Measurements from ENCODE around the gene SDC3.

The SDC3 gene

DNA sequence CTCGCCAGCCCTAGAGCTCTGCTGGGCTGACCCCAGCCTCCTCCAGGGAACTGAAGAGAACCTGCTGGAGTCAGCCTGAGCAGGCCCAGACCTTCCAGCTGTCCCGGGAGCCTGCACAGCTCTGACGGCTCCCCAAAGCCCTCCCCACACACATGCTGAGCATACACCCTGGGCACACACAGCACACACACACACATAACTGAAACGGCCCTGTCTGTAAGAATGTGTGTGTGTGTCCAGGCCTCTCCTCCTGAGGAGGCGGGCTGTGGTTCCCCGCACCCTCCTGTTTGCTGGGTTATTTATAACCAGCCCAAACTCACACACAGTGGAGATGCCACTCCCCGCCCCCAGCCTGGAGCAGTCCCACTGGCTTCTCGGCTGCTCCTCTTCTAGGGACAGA is 20.2 kb downstream of the SDC3 start:
- no peak for DNase-seq (ENCODE audit: low spot score)

DNA sequence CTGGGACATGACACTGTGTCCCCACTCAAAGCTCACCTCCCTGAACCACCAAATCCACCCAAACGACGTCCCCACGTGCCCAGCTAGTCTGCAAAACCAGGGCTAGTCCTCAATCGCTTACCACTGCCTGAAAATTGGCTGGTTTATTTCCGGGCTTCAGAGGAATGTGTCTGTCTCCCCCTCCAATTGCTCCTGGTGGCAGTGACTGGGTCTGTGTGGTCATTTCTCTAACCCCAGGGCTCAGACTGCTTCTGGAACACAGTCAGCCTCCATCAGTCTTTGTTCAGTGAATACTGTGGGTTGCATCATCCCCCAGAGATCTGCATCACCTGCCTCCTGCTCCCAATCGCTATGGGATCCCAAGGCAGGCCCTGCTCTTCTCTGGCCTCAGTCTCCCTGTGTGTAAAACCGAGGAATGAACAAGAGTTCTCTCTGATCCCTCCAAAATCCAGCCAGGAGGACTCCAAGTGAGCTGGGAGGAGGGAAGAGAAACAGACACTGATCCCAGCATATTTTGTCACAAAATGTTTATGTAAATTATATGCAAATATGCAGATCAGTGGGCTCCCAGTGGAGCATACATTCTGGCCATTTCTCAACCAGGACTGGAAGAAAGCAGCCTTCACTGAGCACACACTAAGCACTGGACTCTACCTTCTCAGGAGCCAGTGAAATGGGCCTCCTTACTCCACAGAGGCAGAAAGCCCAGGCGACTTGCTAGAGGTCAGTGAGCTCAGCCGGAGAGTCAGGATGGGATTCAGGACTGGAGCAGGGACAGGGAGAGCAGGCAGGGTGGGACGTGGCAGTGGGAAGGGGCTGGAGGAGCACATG is 20.9 kb downstream of the SDC3 start:
- DNase-seq (ENCODE audit: low spot score): no peak

DNA sequence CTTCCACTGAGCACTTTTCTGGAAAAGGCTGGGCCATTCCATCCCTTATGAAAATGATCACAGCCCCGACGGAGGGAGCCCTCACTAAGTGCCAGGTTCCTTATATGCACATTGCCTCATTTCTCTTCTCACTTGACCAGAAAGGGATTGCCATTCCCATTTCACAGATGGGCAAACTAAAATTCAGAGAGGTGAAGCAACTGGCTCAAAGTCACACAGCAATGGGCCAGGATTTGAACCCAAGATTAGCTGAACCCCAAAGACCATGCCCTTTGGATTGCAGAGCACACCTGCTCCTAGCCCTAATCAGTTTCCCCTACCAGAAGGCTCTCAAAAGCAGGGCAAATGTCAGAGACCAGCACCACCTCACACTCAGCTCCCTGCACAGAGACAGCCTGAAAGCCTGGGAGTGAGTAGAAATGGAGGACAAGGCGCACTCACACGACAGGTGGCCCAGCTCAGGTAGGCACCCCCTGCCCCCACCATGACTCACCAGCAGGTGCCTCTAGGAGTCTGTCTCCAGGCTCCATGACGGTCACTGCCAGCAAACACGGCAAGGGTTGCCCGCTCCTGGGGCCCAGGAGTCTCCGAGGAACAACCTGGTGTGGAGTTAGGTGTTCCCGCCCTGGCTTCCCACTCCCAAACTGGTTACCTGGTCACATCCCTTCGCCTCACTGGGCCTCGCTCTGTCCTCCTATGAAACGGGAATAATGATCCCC is 21.7 kb downstream of the SDC3 start:
- no peak for DNase-seq (ENCODE audit: low spot score)

DNA sequence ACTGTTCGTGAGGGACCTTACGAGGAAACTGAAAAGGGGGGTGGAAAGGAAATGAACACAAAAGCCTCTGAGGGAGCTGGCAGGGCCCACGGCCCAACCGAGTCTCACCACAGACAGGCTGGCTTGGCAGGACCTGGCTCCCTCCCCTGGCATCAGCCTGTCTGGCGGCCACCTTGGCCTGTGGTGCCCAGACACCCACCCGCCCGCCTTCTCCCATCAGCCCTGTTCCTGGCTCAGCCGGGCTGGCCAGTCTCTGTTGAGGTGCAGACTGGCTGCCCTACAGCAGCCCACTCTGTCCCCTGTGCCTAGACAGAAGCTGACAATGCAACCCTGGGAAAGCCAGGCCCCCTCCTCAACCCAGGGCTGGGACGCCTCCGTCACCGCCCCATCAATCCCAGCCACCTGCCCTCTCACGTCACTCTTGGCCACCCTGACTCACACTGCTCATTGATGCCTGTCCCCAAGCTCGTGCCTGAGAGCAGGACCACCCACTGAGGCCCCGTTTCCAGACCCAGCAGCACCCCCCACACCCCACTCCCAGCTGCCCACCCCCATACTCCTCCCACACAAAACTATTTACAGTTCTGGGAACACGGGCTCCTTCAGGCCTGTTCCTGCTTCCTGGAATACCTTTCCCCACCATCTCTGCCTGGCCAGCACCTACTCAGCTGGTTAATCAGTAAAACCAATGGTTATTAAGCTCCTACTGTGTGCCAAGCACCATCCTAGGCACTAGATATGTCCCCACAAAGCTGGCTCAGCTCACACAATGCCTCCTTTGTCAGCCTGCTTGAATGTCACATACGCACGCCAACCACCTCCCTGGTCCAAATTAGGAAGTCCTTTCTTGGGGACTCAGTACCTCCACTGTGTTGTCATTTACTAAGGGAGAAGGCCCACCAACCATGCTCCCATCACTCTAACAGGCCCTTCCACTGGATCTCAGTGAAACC is 22.7 kb downstream of the SDC3 start:
- DNase-seq (ENCODE audit: low spot score): peak; percentile 68

DNA sequence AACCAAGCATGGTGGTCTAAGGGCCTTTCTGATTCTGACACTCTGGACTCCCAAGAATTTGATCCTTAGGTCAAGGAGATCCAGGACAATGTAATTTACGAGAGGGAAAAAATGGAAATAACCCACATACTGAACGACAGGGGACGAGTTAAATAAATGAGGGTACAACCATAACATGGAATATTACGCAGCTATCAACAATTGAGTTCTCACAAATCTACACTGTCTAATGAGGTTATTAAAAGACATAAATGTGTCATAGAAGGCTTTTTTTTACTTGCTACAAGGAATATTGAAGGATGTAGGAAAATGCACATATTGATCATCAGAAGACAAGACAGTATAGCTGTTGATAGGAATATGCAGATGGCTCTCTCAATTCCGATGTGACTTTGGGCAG is 23.8 kb downstream of the SDC3 start:
- no peak for DNase-seq (ENCODE audit: low spot score)

DNA sequence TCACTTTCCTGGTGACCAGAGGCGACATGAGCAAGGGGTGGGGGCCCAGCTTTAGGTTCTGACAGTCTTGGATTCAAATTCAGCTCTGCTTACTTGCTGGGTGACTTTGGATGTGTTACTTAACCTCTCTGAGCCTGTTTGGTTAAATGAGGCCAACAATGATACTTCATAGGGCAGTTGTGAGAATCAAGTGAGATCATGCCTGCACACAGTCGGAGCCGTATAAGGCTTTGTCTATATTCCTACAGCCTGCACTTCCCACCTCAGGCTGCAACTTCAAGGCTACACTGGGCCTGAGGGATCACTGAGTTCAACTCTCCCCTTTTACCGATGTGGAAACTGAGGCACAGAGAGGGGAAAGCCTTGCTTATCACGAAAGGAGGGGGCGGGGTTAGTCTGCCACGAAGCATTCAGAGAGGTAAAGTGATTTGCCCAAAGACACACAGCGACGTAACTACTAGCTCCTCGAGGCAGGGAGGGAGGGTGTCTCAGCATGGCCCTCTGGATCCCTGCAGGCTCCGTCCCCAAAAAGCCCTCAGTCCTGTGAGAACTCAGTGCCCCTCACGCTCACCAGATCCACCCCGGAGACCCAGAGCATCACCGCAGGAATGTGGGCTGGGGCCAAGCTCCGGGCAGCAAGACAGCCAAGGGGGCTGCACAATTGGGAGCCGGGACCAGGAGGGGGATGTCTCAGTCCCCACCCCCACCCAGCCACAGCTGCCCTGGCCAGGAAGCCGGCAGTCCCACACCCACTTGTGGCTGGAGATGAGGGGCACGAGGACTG is 25.0 kb downstream of the SDC3 start:
- peak; percentile 68 for DNase-seq (ENCODE audit: low spot score)

DNA sequence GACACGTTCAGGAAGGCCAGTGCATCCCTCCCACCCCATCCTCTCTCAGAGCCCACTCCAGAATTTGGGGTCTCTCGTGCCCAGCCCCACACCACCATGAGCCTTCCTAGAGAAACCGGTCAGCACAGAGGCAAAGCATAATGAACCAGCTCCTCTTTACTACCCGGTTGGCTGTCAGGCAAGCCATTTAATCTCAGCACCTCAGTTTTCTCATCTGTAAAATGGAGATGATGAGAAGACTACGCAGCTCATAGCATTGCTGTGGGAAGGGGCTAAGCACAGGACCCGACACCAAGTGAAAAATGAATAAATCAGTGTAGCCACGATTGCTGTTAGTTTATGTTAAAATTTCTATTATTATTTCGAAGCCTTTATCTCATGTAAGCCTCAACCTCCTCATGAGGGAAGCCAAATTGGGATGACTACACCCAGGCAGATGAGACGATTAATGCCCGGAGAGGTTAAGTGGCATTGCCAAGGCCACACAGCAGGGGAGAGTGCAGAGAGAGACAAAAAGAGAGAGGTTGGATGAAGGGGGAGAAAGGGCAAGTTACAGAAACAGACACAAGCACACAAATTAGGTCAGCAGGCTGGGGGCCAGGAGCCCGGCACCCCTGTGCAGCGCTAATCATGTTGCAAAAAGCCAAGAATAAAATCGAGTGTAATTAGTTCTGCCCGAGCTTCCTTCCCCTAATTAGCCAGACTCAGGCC is 25.7 kb downstream of the SDC3 start:
- peak; percentile 51 for DNase-seq (ENCODE audit: low spot score)

DNA sequence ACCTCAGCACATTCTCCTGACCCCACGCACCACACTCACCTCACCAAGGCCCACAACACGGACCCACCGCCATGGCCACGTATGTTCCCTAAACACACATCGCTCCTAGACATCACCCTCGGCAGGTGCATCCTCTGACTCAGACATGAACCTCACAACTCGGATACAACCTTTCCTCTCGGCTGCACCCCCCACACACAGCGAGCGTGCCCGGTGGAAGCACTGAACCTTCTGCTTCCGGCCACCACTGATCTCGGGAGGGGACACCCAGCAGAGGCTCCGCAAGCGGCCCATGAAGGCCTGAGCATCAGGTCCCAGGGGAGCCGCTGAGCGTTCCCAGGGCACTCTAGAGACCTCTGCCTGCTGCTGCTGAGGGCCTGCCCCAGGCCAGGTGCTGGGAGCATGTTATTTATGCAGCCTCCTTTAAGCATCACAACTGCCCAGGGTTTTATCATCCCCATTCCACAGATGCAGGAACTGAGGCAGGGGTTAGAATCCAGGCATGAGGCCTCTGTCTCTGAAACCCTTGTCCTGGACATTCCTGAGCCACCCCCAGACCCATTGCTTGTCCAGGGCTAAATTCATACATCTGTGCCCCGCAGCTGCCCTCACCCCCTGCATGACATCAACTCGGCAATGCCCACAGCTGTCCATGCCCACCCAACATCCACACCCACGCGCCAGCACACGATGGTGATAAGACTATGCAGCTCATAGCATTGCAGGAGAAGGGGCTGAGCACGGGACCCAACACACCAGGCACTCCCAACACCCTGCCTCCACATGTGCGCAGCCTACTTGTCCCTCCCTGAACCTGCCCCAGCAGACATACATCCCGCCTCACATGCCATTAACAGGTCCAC is 27.0 kb downstream of the SDC3 start:
- no peak for DNase-seq (ENCODE audit: low spot score)

DNA sequence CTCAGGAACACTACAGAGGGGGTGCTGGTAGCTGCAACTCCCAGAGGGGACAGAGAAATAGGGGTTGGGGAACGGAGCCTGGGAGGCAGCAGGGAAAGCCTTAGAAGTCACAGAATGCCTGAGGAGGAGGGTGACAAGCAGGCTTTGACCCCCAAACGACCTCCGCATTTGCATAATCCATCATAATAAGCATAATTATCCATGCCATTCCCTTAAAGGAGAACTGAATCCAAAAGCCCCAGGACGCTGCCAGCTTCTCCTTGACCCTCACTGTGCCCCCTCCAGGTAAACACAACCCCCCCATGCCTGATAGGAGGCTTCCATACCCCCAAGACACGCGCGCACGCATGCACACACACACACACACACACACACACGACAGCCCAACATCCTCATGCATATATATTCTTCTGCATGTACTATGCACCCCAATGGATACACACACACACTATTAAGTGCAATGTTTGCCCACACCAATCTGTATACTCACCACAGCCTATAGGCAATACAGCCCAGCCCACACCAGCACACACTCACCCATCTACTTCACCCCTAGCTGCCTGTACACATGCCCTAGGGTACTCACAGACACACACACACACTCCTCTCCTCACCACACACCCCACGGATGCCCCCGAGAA is 27.8 kb downstream of the SDC3 start:
- DNase-seq (ENCODE audit: low spot score): no peak

DNA sequence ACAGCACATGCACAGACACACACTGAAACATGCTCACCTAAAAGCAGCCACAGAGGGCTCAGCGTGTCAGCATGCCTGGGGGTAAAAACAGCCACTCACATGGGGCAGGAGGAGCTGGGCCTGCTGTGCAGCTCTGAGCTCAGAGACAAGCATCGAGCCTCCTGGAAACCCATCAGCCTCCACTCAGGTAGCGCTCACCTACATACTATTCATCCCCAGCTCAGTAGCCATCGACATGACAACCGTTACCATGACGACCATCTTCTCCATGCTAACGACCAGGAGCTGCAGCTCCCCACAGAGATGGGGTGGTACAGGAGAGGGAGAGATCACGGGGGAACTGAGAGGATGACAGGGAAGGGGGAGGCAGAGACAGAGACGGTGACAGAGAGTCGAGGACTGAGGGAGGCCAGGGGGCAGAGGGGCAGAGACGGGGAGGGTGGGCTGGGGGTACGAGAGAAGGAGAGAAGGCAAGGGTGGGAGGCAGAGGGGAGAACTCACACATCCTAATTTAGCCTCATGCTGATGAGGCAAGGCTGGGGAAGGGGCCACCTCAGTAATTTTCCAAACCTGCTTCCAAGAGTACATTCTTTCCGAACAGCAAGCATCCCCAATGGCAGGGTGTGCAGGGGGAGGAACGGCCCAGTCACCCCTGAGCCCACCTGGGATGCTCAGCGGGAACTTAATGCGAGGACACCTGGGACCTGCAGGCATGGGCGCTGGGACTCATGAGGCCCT is 28.4 kb downstream of the SDC3 start:
- no peak for DNase-seq (ENCODE audit: low spot score)

DNA sequence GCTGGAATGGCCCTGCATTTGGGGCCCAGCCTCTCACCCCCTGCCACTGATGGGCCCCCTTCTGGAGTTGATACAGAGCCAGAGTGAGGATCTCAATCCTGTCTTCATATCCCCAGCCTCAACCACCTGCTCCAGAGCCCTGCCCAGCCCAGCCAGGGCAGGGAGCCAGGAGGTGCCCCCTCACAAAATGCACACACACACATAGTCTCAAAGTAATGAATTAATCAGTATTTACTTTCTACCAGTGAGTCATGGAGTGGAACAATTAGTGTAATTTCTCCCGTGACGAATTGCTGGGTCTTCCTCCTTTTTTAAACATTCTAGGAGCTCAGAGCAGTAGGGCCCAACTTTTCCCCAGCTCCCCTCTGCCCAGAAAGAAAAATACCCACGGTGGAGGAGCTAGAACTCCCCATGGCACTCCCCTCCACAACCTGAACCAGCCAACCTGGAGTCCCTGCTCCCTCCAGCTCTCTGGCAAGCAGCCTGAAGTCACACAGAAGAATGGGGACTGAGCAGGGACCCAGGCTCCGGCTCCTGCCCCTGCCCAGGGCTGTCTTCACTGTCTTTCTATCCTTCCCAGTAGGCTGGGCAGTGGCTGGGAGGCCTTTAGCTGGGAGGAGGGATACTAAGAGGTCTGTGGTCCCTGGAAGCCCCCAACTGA is 29.3 kb downstream of the SDC3 start:
- no peak for DNase-seq (ENCODE audit: low spot score)

DNA sequence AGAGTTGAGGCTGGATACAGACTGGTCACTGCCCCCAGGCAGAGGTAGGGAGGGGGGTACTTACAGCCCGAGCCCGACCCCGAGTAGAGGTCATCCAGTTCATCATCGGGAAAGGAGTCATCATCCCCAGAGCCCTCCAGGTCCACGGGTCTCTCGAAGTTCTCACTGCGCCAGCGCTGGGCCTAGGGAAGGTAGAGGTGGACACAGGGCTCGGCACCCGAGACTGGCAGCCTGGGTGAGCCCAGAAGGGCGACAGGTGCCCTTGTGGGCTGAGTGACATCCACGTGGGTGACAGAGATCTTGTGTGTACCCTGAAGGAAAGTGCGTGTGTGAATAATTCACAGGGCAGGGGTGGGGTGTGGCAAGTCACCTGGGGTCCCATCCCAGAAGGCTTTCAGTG is 30.0 kb downstream of the SDC3 start:
- DNase-seq (ENCODE audit: low spot score): no peak

DNA sequence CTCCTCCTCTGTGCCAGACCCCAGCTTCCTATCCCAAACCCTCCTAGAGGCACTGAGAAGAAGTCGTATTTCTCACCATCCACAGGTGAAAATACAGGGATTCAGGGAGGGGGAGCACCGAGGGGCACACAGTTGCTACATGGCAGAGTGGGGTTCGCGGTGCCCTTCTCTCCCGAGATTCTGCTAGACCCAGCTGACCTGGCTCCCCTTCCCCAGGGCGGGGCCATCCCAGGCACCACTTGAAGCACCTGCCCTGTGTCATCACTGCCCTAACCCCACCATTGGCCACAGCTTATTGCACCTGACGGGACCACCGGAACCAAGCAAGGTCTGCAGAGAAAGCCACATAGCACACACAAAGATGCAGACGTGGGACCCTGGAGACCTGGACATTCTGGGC is 30.5 kb downstream of the SDC3 start:
- DNase-seq (ENCODE audit: low spot score): no peak

DNA sequence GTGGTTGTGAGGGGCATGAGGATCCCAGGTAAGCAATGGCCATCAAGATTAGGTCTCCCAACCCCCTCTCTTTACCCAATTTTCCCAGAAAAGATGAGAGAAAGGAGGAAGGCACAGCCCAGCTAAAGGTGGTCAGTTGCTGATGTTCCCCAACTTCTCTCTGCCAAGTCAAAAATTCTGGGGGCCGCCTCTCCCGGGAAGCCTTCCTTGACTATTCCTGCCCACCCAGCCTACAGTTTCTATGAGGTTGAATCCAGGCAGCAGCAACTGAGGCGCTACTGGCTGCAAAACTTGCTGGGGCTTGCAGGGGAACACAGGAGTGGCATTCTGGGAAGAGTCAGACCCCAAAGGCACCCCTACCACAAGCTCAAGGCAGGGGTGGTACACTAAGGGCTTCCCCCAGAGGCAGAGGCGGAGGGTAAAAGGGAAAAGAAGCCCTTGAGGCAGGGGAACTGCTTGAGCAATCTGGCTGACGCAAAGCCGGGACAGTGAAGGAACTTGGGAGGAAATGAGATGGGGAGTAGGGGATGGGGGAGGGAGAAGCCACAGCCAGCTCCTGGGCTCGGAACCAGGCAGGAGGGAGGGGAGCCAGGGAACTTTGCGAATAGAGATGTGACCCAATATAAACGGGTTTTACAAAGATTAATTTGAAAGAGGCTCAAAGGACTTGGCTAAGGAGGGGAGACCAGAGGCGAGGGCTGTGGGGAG is 31.2 kb downstream of the SDC3 start:
- DNase-seq (ENCODE audit: low spot score): peak; percentile 76

DNA sequence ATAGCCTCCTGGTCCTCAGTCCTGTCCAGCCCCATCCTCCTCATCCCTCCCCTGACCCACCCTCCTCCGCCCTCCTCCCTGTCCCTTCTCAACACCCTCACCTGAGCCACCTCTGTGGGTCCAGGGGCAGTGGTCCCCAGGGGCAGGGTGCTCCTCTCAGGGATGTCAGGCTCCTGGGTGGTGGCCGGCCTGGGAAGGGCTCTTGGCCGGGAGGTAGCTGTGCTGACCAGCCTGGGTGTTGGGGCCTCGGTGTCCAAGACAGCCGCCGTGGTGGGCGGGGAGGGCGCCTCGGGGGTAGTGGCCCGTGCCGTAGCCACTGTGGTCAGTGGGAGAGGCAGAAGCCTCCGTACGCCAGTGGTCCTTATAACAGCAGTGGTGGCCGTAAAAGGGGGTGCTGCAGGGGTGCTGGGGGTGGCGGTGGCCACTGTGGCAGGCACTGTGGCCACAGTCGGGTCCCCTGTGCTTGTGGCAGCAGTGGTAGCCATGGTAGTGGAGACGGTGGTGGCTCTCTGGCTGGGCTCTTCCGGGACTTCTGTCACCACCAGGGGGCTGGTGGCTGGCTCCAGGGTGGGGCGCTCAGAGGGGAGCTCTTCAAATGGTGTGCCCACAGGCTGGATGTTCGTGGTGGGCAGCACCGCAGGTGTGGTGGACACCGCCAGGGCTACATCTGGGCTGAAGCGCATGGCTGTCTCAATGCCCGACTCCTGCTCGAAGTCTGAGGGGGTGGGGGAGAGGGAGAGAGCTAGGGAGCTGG is 31.9 kb downstream of the SDC3 start:
- DNase-seq (ENCODE audit: low spot score): no peak

DNA sequence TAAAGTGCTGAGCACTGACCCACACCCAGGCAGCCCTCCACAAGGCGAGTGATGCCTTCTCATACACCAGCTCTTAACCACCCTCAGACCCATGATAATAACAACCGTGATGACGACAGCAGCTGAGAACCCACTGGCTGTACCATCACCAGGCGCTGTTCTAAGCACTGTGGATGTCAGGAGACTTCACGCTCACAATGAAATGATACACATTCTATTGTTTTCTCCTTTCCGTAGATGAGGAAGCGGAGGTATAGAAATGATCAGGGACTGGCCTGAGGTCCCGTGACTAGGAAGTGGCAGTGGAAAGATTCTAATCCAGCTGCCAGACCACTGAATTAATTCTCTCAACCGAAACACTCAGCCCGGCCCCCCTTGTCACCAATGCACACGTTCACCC is 32.6 kb downstream of the SDC3 start:
- DNase-seq (ENCODE audit: low spot score): no peak

DNA sequence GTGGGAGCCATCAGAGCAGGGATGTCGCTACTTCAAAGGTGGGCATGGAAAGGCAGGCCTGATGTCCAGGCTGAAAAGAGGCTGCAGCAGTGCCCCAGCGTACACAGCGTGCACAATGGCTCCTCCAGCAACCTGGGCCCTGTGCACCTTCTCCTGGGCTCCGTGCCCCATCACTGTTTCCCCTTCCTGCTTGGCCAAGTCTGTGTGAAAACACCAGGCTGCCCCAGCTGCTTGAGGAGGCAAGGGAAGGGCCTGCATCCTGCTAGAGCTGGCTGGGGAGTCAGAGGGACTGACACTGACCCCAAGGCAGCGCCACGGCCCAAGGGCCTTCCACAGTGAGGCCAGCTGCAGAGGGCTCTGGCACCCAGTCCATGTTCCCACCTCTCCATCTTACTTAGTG is 33.4 kb downstream of the SDC3 start:
- no peak for DNase-seq (ENCODE audit: low spot score)

Data from globus pallidus (tissue), 1 donor.